Transverse colon (tissue), 3 donors: ENCODE results near the gene OGG1.

Source experiments
- POLR2A ChIP-seq: fragments of 450-650 bp; IDR thresholded peaks from one replicate; pipeline ENCODE4 v1.6.1; 2016; ENCODE audit warnings: antibody characterized with exemption, mild to moderate bottlenecking, moderate library complexity
- POLR2AphosphoS5 ChIP-seq, 3 donors: sonication (generic); formaldehyde crosslinking; IDR thresholded peaks; one replicate each; pipeline ENCODE4 v1.6.1; 2016; ENCODE audit warnings: antibody characterized with exemption in 3 of 3

DNA sequence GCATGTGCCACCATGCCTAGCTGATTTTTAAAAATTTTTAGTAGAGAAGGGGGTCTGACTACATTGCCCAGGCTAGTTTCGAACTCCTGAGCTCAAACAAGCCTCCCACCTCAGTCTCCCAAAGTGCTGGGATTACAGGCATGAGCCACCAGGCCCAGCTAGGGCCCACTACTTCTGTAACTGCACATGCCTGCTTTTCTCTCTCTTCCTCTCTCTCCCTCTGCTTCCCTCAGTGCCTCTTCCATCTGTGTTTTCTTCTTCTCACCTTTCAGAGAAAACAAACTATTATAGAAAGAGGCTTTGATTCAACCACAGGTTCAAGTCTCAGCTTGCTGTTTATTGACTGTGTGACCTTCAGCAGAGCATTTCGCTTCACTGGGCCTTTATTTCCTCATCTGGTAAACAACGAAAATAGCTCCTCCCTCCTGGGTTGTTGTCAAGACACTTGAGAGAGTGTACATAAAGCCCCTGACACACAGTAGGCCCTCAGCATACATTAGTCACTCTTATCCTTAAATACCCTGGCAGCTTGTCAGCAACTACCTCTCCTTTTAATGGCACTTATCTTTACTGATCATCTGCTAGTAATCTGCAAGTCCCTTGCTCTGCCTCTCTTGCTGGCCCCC is 32.3 kb downstream of the OGG1 start:
- TF ChIP-seq POLR2A (no peak), POLR2AphosphoS5 (IDR thresholded peaks at IDR 0.05) (no peak)
